ENCODE measurements around the gene LRRC28. TPM values are rescaled to one million over a fixed set of nuclear protein-coding genes. Genes with fewer than 3 reads are reported as not detected.

Gene LRRC28
- total RNA-seq, 2 donors from 2014 or later, result 27.2 to 28.4 TPM

DNA sequence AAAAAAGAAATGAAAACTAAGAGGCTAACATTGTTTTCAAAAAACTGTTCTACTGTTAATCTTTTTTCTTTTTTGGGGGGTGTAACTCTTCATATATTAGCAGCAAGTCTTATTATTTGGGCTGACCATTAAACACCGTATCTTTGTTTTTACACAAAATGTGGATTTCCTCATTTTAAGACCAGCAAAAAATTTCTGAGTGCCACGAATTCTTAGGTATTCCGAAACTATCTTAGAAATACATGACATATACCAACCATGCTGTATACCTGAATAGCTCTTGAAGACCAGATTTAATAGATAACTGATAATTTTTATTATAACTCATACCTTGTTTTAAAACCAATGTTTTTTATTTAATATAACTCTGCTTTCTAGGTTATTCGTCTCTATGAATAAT, 1.3 kb upstream of the LRRC28 start:
- H3K27ac ChIP-seq, result peak overlapping the region; percentile 96
- no peaks in the 10 kb centered on the region for H3K4me1 ChIP-seq
- no peaks in the 10 kb centered on the region for H3K9me3 ChIP-seq
- intact Hi-C loops (cut with DNase I), result no loop called here
- TF ChIP-seq, protein P1, sequence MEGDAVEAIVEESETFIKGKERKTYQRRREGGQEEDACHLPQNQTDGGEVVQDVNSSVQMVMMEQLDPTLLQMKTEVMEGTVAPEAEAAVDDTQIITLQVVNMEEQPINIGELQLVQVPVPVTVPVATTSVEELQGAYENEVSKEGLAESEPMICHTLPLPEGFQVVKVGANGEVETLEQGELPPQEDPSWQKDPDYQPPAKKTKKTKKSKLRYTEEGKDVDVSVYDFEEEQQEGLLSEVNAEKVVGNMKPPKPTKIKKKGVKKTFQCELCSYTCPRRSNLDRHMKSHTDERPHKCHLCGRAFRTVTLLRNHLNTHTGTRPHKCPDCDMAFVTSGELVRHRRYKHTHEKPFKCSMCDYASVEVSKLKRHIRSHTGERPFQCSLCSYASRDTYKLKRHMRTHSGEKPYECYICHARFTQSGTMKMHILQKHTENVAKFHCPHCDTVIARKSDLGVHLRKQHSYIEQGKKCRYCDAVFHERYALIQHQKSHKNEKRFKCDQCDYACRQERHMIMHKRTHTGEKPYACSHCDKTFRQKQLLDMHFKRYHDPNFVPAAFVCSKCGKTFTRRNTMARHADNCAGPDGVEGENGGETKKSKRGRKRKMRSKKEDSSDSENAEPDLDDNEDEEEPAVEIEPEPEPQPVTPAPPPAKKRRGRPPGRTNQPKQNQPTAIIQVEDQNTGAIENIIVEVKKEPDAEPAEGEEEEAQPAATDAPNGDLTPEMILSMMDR (IDR thresholded peaks at IDR 0.05), result no peak
- DNase-seq, result no peak
- H3K4me3 ChIP-seq, result peak overlapping the region; percentile 45
- H3K9ac ChIP-seq (ENCODE audit: low read depth in 2 of 2, low read length in 2 of 2), result peak overlapping the region in 1 of 2 donors; percentile 99
- no peaks in the 10 kb centered on the region for H3K27me3 ChIP-seq
- H3K36me3 ChIP-seq, result no peaks in the 10 kb centered on the region

DNA sequence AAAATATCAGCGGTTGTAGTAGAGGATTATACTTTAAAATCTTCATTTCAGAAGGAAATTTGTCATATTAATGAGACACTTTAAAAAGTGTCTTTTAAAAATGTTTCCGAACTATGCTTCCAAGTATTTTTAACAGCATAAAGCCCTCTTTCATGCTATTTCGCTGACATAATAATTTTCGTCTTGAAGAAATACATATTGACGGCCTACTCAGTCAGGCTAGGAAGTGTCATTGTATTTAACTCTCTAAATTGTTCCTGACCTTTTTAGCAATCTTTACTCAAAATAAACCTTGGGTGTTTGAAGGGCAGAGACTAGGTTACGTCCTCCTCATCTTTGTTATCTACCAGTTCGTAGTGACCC, 806 bp upstream of the LRRC28 start:
- TF ChIP-seq, protein P1 (IDR thresholded peaks at IDR 0.05), result no peak
- H3K4me1 ChIP-seq, result no peaks in the 10 kb centered on the region
- H3K27ac ChIP-seq, result peak overlapping the region; percentile 96
- H3K36me3 ChIP-seq, result no peaks in the 10 kb centered on the region
- H3K9ac ChIP-seq (ENCODE audit: low read depth in 2 of 2, low read length in 2 of 2), result peak overlapping the region; percentile 70 to 99
- no peaks in the 10 kb centered on the region for H3K9me3 ChIP-seq
- DNase-seq, result no peak
- no peaks in the 10 kb centered on the region for H3K27me3 ChIP-seq
- intact Hi-C loops (cut with DNase I), result no loop called here
- H3K4me3 ChIP-seq, result peak overlapping the region; percentile 75

DNA sequence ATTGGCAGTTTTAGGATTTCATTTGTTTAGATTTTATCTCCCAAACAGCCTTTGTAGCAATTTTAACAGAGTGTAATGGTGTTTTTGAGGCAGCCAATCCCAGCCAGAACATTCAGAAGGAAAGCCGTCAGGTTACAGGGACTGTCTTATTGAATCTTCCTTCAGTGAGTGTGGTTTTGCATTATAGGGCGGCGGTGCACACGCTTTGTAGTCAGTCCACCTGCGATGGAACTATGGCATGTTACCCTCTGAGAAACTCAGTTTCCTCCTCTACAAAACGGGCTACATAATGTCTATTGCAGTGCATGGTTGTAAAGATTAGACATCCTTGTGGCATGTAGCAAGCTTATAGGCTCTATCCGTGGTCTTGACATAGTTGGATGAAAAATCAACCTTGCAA, 1.0 kb downstream of the LRRC28 start:
- peak overlapping the region; percentile 75 for H3K4me3 ChIP-seq
- H3K9ac ChIP-seq (ENCODE audit: low read depth in 2 of 2, low read length in 2 of 2), result peak overlapping the region in 1 of 2 donors; percentile 77
- no peaks in the 10 kb centered on the region for H3K4me1 ChIP-seq
- H3K36me3 ChIP-seq, result no peaks in the 10 kb centered on the region
- DNase-seq, result peak; percentile 44
- H3K27me3 ChIP-seq, result no peaks in the 10 kb centered on the region
- intact Hi-C loops (cut with DNase I), result no loop called here
- H3K9me3 ChIP-seq, result no peaks in the 10 kb centered on the region
- TF ChIP-seq, protein P1 (IDR thresholded peaks at IDR 0.05), result no peak
- no peak overlapping the region for H3K27ac ChIP-seq

DNA sequence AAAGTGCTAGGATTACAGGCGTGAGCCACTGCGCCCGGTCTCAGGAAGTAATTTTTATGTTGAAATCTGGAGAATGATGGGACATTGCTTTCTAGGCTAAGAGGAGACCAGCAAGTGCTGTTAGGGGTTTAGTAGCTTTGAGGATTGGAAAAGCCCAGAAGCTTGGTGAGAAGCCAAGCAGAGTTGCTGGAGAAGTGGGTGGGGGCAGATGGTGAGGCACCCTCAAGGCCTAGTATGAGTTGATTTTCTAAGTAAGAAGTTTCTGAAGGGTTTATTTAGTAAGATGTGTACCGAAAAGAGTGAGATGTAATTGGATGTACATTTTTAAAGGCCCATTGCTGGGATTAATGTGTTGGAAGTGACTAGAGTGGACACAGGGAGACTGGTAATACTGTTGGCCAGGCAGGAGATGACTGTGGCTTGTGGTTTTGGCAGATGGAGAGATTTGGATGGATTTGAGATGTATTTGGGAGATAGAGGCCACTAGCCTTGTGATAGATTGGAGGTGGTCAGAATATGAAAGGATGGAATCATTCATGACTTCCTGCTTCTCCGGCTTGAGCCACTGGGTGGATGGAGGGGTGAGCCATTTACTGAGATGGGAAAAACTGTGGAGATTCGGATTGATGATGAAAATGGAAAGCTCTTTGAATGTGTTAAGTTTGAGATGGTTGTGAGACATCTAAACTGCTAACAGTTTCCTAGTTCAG, 2.3 kb downstream of the LRRC28 start:
- no peak overlapping the region for H3K9ac ChIP-seq (ENCODE audit: low read depth in 2 of 2, low read length in 2 of 2)
- TF ChIP-seq, protein P1 (IDR thresholded peaks at IDR 0.05), result no peak
- DNase-seq, result no peak

DNA sequence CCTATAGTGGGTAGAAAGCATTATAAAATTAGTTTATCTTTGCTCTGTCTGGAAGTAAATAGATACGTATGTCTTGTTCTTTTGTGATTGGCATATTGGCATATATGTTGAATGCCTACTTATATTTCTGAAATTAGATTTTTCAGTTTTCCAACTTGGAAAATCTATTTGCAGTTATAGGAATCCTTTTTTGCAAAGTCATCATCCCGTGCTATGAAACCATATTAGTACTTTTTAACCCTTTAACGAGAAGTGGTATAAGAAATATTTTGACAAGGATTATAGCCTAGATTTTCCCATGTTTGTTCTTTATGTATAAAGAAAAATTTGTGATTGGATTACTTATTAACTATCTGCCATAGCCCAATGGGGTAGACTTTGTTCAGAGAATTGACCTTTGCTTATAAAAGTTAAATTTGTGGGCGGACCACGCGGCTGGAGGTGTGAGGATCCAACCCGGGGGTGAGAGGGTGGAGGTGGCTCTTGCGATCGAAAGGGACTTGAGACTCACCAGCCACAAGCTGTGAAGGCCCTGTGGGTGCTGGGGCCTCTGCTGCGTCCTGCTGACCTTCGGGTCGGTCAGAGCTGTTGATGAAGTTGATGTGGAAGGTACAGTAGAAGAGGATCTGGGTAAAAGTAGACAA, 5.9 kb downstream of the LRRC28 start:
- Histone ChIP-seq H3K27ac (no peak overlapping the region), H3K4me1 (no peaks in the 10 kb centered on the region), H3K9ac (ENCODE audit: low read depth in 2 of 2, low read length in 2 of 2) (no peak overlapping the region), H3K27me3 (no peaks in the 10 kb centered on the region), H3K36me3 (no peaks in the 10 kb centered on the region), H3K4me3 (no peak overlapping the region), H3K9me3 (no peaks in the 10 kb centered on the region)
- TF ChIP-seq, protein P1 (IDR thresholded peaks at IDR 0.05), result no peak
- intact Hi-C loops (cut with DNase I), result no loop called here
- DNase-seq, result peak; percentile 44

More for the DNA sequence above, 2.3 kb downstream of the LRRC28 start:
- Histone ChIP-seq H3K4me3 (no peak overlapping the region), H3K27ac (no peak overlapping the region), H3K36me3 (no peaks in the 10 kb centered on the region), H3K4me1 (no peaks in the 10 kb centered on the region), H3K9me3 (no peaks in the 10 kb centered on the region), H3K27me3 (no peaks in the 10 kb centered on the region)
- intact Hi-C loops (cut with DNase I), result no loop called here

Data from colonic mucosa (tissue), 4 donors.